Type B pancreatic cell (in vitro differentiated cells): ENCODE results near the gene CPSF4L. TPM values are rescaled to one million over a fixed set of nuclear protein-coding genes. Genes with fewer than 3 reads are reported as not detected.

Experiments
- DNase-seq: peaks from one replicate; pipeline ENCODE4 v3.0.0; 2021; ENCODE audit warnings: mixed read lengths; ENCODE audit not compliant: unreplicated experiment; ENCODE audit errors: extremely low spot score
- H3K27ac Mint-ChIP-seq: 2 replicates; pipeline ENCODE4 v1.8.0; 2021; ENCODE audit warnings: mild to moderate bottlenecking, mixed read lengths
- H3K27me3 Mint-ChIP-seq: 2 replicates; pipeline ENCODE4 v1.8.0; 2021; ENCODE audit warnings: mixed read lengths
- H3K36me3 Mint-ChIP-seq: 2 replicates; pipeline ENCODE4 v1.8.0; 2021; ENCODE audit warnings: mixed read lengths
- H3K4me1 Mint-ChIP-seq: one replicate; pipeline ENCODE4 v1.8.0; 2021; ENCODE audit warnings: mixed read lengths; ENCODE audit not compliant: unreplicated experiment
- H3K4me3 Mint-ChIP-seq: 2 replicates; pipeline ENCODE4 v1.8.0; 2021; ENCODE audit warnings: mild to moderate bottlenecking, mixed read lengths
- H3K9me3 Mint-ChIP-seq: 2 replicates; pipeline ENCODE4 v1.8.0; 2021; ENCODE audit warnings: mixed read lengths
- CTCF ChIP-seq: fragments of 200-600 bp; sonication (generic); conservative IDR thresholded peaks from 2 replicates; pipeline ENCODE4 v1.5.0; 2021; ENCODE audit warnings: antibody characterized with exemption, mild to moderate bottlenecking
- total RNA-seq: library from RNA; stranded (reverse); gene quantifications from 2 replicates; pipeline ENCODE4 v1.2.1, GENCODE V29; 2021; ENCODE audit warnings: low replicate concordance

Gene CPSF4L
- total RNA-seq, 1 donor from 2014 or later, result not detected

GRCh38 chr17:73278465-73279453, 17.1 kb upstream of the CPSF4L start:
- Mint-ChIP-seq H3K27me3 (no peaks in the 10 kb centered on the region), H3K36me3 (peaks cover 5% of the 10 kb centered on the region), H3K27ac (peak overlapping the region; percentile 60), H3K4me1 (peaks cover 23% of the 10 kb centered on the region), H3K9me3 (no peaks in the 10 kb centered on the region), H3K4me3 (peak overlapping the region; percentile 69)
- DNase-seq, result no peak
- TF ChIP-seq CTCF, result no peak

DNA sequence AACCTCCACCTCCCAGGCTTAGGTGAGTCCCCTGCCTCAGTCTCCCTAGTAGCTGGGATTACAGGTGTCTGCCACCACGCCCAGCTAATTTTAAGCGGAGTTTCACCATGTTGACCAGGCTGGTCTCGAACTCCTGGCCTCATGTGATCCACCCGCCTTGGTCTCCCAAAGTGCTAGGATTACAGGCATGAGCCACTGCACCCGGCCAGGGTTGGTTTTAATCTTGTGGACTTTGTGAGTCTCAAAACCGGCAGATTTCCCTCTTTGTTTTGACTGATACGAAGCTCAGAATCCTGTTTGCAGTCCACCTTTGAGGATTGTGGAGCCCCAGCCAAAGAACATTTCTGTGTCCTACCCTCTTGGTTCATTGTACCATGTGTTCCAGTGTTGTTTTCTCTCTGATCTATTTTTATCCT, 16.4 kb upstream of the CPSF4L start:
- Mint-ChIP-seq H3K9me3 (no peaks in the 10 kb centered on the region), H3K27me3 (no peaks in the 10 kb centered on the region), H3K36me3 (peaks cover 5% of the 10 kb centered on the region), H3K27ac (peak overlapping the region; percentile 60), H3K4me3 (no peak overlapping the region), H3K4me1 (peaks cover 17% of the 10 kb centered on the region)
- no peak for DNase-seq
- TF ChIP-seq CTCF, result no peak

DNA sequence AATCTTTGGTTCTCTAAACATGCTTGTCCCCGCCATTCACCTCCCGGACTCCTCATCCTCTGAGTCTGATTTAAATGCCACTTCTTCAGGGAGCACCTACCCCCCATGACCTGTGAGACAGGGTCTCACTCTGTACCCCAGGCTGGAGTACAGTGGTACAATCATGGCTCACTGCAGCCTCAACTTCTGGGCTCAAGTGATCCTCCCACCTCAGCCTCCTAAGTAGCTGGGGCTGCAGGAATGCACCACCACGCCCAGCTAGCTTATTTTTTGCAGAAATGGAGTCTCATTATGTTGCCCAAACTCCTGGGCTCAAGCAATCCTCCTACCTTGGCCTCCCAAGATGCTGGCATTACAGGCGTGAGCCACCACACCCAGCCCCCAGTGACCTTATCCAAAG, 12.8 kb upstream of the CPSF4L start:
- Mint-ChIP-seq H3K36me3 (peaks cover 5% of the 10 kb centered on the region), H3K4me3 (no peak overlapping the region), H3K4me1 (peaks cover 24% of the 10 kb centered on the region), H3K27ac (no peak overlapping the region), H3K27me3 (no peaks in the 10 kb centered on the region), H3K9me3 (no peaks in the 10 kb centered on the region)
- DNase-seq, result no peak
- no peak for TF ChIP-seq CTCF

DNA sequence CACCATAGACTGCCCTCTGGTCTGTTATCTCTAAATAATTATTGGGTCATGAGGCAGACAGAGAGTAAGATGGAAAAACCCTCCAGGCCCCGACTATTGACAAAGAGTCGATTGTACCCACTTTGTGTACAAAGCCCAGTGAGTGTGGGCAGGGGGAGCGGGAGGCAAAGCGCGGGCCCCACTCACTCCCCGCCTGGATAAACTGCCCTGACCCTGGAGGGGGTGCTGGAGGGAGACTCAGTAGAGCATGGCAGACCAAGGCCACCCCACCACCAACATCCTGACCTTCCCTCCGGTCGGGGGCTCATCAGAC, 11.2 kb upstream of the CPSF4L start:
- Mint-ChIP-seq H3K4me1 (peaks cover 11% of the 10 kb centered on the region), H3K27me3 (no peaks in the 10 kb centered on the region), H3K9me3 (no peaks in the 10 kb centered on the region), H3K4me3 (no peak overlapping the region), H3K36me3 (no peaks in the 10 kb centered on the region), H3K27ac (no peak overlapping the region)
- DNase-seq, result no peak
- TF ChIP-seq CTCF, result no peak

- H3K36me3 Mint-ChIP-seq, result no peaks in the 10 kb centered on the region
- no peak for DNase-seq
- H3K9me3 Mint-ChIP-seq, result no peaks in the 10 kb centered on the region
- no peak overlapping the region for H3K27ac Mint-ChIP-seq
- no peak overlapping the region for H3K4me3 Mint-ChIP-seq
- no peak for TF ChIP-seq CTCF
- H3K4me1 Mint-ChIP-seq, result peaks cover 14% of the 10 kb centered on the region
- H3K27me3 Mint-ChIP-seq, result no peaks in the 10 kb centered on the region
These were observed 9.4 kb upstream of the CPSF4L start for GRCh38 chr17:73271072-73271471.
